ENCODE results near the gene NTRK3. TPM values are rescaled to one million over a fixed set of nuclear protein-coding genes. Genes with fewer than 3 reads are reported as not detected.

Gene NTRK3
- total and polyA plus RNA-seq, 2 of the 13 experiments (the other 11 are each of a cell fraction or from before 2014, with no cell fraction given) = not detected

- no peak for TF ChIP-seq HOXA9 (CRISPR knock-in tag; IDR thresholded peaks at IDR 0.05; ENCODE audit: borderline replicate concordance)
- no peak for TF ChIP-seq MXI1 (IDR thresholded peaks at IDR 0.05; ENCODE audit: borderline replicate concordance, low read depth, low read length)
- no peak for TF ChIP-seq ZBTB20 (CRISPR knock-in tag; IDR thresholded peaks at IDR 0.05; ENCODE audit: borderline replicate concordance, low read depth)
- TF ChIP-seq CSRNP2 (CRISPR knock-in tag; conservative IDR thresholded peaks at IDR 0.05; ENCODE audit: low read depth) = no peak
- no peak for TF ChIP-seq MTA1 (CRISPR knock-in tag; IDR thresholded peaks at IDR 0.05; ENCODE audit: borderline replicate concordance)
- no peak for TF ChIP-seq BRF2 (CRISPR knock-in tag; IDR thresholded peaks at IDR 0.05)
Measured at GRCh38 chr15:88115486-88116152, 140.9 kb downstream of the NTRK3 start (continued).

- Histone ChIP-seq H4K20me1 (ENCODE audit: insufficient read depth, low read length) (no peaks in the 10 kb centered on the region), H3K4me3 (replicated peaks in 1 of 3; ENCODE audit: insufficient read depth in 1 of 3, low read depth in 2 of 3, low read length in 3 of 3) (no peak overlapping the region), H3K9me3 (ENCODE audit: low read length) (no peaks in the 10 kb centered on the region), H2AFZ (ENCODE audit: low read length) (no peak overlapping the region), H3K27ac (ENCODE audit: extremely low read length, insufficient read depth, low read length) (no peak overlapping the region), H3K27me3 (ENCODE audit: control insufficient read depth in 1 of 2, insufficient read depth in 2 of 2, low read length in 2 of 2) (0 out of 5 replicates have a peak, but pooled peaks cover 0 to 2% of the 10 kb centered on the region in 2 experiments), H3K4me2 (ENCODE audit: low read depth, low read length) (no peak overlapping the region), H3K79me2 (ENCODE audit: insufficient read depth, low read length) (no peaks in the 10 kb centered on the region), H3K36me3 (replicated peaks in 1 of 2; ENCODE audit: control insufficient read depth in 1 of 2, insufficient read depth in 2 of 2, low read length in 2 of 2) (no peaks in the 10 kb centered on the region), H3K4me1 (ENCODE audit: insufficient read depth, low read length) (no peaks in the 10 kb centered on the region), H3K9ac (ENCODE audit: insufficient read depth, low read depth, low read length) (no peak overlapping the region)
- CTCF ChIA-PET (ENCODE audit: low intra/inter-chr PET ratio, low total read pairs) = no interaction called here
- FAIRE-seq = no peak
- POLR2A ChIA-PET = no interaction called here
- 0% methylated on average over 1 of the region's 1 CpG for WGBS (ENCODE audit: low lambda C conversion rate)
- no TSS peak for BruUV-seq (replicated peaks)
- intact Hi-C loops (cut with micrococcal nuclease; ENCODE audit: unreplicated experiment) (no loop called here), in situ Hi-C loops (cut with HindIII; ENCODE audit: extremely low pct_ligation_motif_present, low pct_unique_long_range_greater_than_20kb) (no loop called here)
- TF ChIP-seq GMEB2 (CRISPR knock-in tag; IDR thresholded peaks at IDR 0.05; ENCODE audit: low read depth) = no peak
- no peak for DNase-seq (ENCODE audit: low spot score)
- no peak for ATAC-seq
Measured at GRCh38 chr15:88113613-88114308, 142.8 kb downstream of the NTRK3 start.
